IMR-90 (cell line): ENCODE data around the gene SPTLC3. TPM values are rescaled to one million over a fixed set of nuclear protein-coding genes. Genes with fewer than 3 reads are reported as not detected.

Source experiments
- ATAC-seq: fragments of 200-7000 bp; cut with Tn5 transposase; 2 replicates; pipeline ENCODE4 v1.9.1; 2020; ENCODE audit warnings: low read depth, mild to moderate bottlenecking, moderate library complexity
- BruUV-seq: library from RNA; stranded (reverse); fragments of 400-500 nt; replicated peaks from 2 replicates; lab custom pipeline; 2021; lab: Mats Ljungman, UMichigan
- CTCF ChIA-PET: fragments of 300-600 bp; formaldehyde crosslinking; extraction: SDS; loops from one replicate; lab custom pipeline; 2021; ENCODE audit warnings: antibody characterized with exemption; lab: Yijun Ruan, JAX
- POLR2A ChIA-PET: fragments of 300-600 bp; sonication (Branson Sonifier 250); formaldehyde crosslinking; loops from one replicate; lab custom pipeline; 2022; ENCODE audit warnings: antibody characterized with exemption; ENCODE audit not compliant: unreplicated experiment; lab: Charles Lee
- DNase-seq: peaks from one replicate; pipeline ENCODE4 v3.0.0; 2013
- H2AFZ ChIP-seq: replicated peaks from 2 replicates; pipeline ENCODE3; 2013; ENCODE audit warnings: low read length, mild to moderate bottlenecking; ENCODE audit not compliant: poor library complexity
- H2AK5ac ChIP-seq: 2 replicates; pipeline ENCODE4 v1.6.1; 2013; ENCODE audit warnings: low read depth, low read length, inconsistent platforms
- H2AK9ac ChIP-seq: replicated peaks from 2 replicates; pipeline ENCODE3; 2013; ENCODE audit warnings: mild to moderate bottlenecking, low read depth, low read length, moderate library complexity; ENCODE audit not compliant: poor library complexity
- H2BK120ac ChIP-seq: 2 replicates; pipeline ENCODE4 v1.6.1; 2013; ENCODE audit warnings: low read depth, low read length, inconsistent platforms
- H2BK15ac ChIP-seq: 3 replicates; pipeline ENCODE4 v1.6.1; 2013; ENCODE audit warnings: low read depth, low read length, inconsistent platforms
- H2BK20ac ChIP-seq: 2 replicates; pipeline ENCODE4 v1.6.1; 2013; ENCODE audit warnings: low read depth, mild to moderate bottlenecking, inconsistent platforms, low read length, moderate library complexity
- H2BK5ac ChIP-seq: 2 replicates; pipeline ENCODE4 v1.6.1; 2013; ENCODE audit warnings: mild to moderate bottlenecking, low read depth, low read length, inconsistent platforms; ENCODE audit not compliant: poor library complexity, severe bottlenecking
- H3K14ac ChIP-seq: replicated peaks from 2 replicates; pipeline ENCODE4 v1.6.1; 2013; ENCODE audit warnings: low read depth, low read length, inconsistent platforms
- H3K18ac ChIP-seq: 2 replicates; pipeline ENCODE4 v1.6.1; 2013; ENCODE audit warnings: low read depth, low read length, control low read depth
- H3K23ac ChIP-seq: 2 replicates; pipeline ENCODE4 v1.6.1; 2013; ENCODE audit warnings: low read depth, low read length, inconsistent platforms
- H3K27ac ChIP-seq: 2 replicates; pipeline ENCODE4 v1.5.1; 2013; ENCODE audit warnings: mild to moderate bottlenecking, control low read depth, low read length; ENCODE audit not compliant: insufficient read depth
- H3K27me3 ChIP-seq: 2 replicates; pipeline ENCODE4 v1.6.1; 2013; ENCODE audit warnings: low read length; ENCODE audit not compliant: control insufficient read depth, insufficient read depth
- H3K36me3 ChIP-seq: 2 replicates; pipeline ENCODE4 v1.6.1; 2013; ENCODE audit warnings: low read length, mixed read lengths; ENCODE audit not compliant: control insufficient read depth, insufficient read depth
- H3K4ac ChIP-seq: 2 replicates; pipeline ENCODE4 v1.6.1; 2013; ENCODE audit warnings: low read depth, low read length, inconsistent platforms
- H3K4me1 ChIP-seq: 2 replicates; pipeline ENCODE4 v1.6.1; 2013; ENCODE audit warnings: low read length, mixed read lengths; ENCODE audit not compliant: control insufficient read depth, insufficient read depth
- H3K4me2 ChIP-seq: 2 replicates; pipeline ENCODE4 v1.6.1; 2013; ENCODE audit warnings: low read depth, mild to moderate bottlenecking, control low read depth, low read length, moderate library complexity
- H3K4me3 ChIP-seq: 2 replicates; pipeline ENCODE4 v1.5.1; 2013; ENCODE audit warnings: low read depth, mild to moderate bottlenecking, control low read depth, low read length, moderate library complexity; ENCODE audit not compliant: insufficient read depth
- H3K56ac ChIP-seq: 2 replicates; pipeline ENCODE4 v1.6.1; 2013; ENCODE audit warnings: low read length, inconsistent platforms; ENCODE audit not compliant: insufficient read depth; ENCODE audit errors: extremely low read depth
- H3K79me1 ChIP-seq, 2 experiments: 2 replicates each; pipeline ENCODE4 v1.6.1; 2013; ENCODE audit warnings: low read length in 2 of 2, inconsistent platforms in 1 of 2, low read depth in 1 of 2
- H3K9ac ChIP-seq: 2 replicates; pipeline ENCODE4 v1.6.1; 2013; ENCODE audit warnings: low read depth, low read length, control low read depth
- H3K9me1 ChIP-seq: 2 replicates; pipeline ENCODE4 v1.6.1; 2013; ENCODE audit warnings: low read length, inconsistent platforms; ENCODE audit not compliant: insufficient read depth
- H3K9me3 ChIP-seq: 2 replicates; pipeline ENCODE4 v1.6.1; 2013; ENCODE audit warnings: low read length; ENCODE audit not compliant: control insufficient read depth, insufficient read depth
- H4K20me1 ChIP-seq: 2 replicates; pipeline ENCODE4 v1.6.1; 2013; ENCODE audit warnings: low read length, inconsistent platforms; ENCODE audit not compliant: insufficient read depth
- H4K5ac ChIP-seq: 2 replicates; pipeline ENCODE4 v1.6.1; 2013; ENCODE audit warnings: mild to moderate bottlenecking, low read depth, low read length, control low read depth
- H4K8ac ChIP-seq, 2 experiments: 2 replicates each; pipeline ENCODE4 v1.6.1; 2013; ENCODE audit warnings: low read depth in 2 of 2, low read length in 2 of 2, control low read depth in 1 of 2, inconsistent platforms in 1 of 2
- H4K91ac ChIP-seq: 2 replicates; pipeline ENCODE4 v1.6.1; 2013; ENCODE audit warnings: low read depth, low read length, inconsistent platforms; ENCODE audit not compliant: insufficient read depth
- CEBPB ChIP-seq: IDR thresholded peaks from 2 replicates; pipeline ENCODE4 v1.6.1; 2012; ENCODE audit warnings: low read depth, low read length, improper control_type of control experiment
- WGBS, 2 experiments: methylation state at CpG; one replicate each; pipeline versions ENCODE4 v1.1.5 to v1.1.7; 2013; ENCODE audit warnings: missing lambda C conversion rate in 2 of 2; ENCODE audit not compliant: insufficient read length in 1 of 2; ENCODE audit errors: extremely low coverage in 2 of 2; 5-methylcytosine and 5-hydroxymethylcytosine counted together
- dilution Hi-C: fragments of 300-500 bp; cut with HindIII; formaldehyde crosslinking; loops from one replicate; pipeline ENCODE4 v1.14.3; 2018; ENCODE audit warnings: low sequenced_read_pairs; ENCODE audit not compliant: unreplicated experiment
- in situ Hi-C: fragments of 300-500 bp; cut with MboI; formaldehyde crosslinking; loops from 3 replicates; pipeline ENCODE4 v1.14.3; 2019; ENCODE audit warnings: low sequenced_read_pairs, inconsistent platforms, mixed read lengths
- intact Hi-C: fragments of 100-400 bp; cut with micrococcal nuclease; formaldehyde crosslinking; loops from 2 replicates; pipeline ENCODE4 v1.10.0; 2022
- polyA plus RNA-seq, 3 experiments: library from polyadenylated mRNA; depleted of rRNA; stranded (reverse); fragments of >200 nt; gene quantifications; 2 replicates each; pipeline ENCODE4 v1.2.3, GENCODE V29; 2012; ENCODE audit warnings: low replicate concordance in 1 of 3
- total RNA-seq: library from RNA; depleted of rRNA; stranded (reverse); fragments of >200 nt; gene quantifications from 2 replicates; pipeline ENCODE4 v1.2.3, GENCODE V29; 2012
- TF ChIP-seq, protein P1 (sequence below): fragments of 150-350 bp; IDR thresholded peaks from 2 replicates; pipeline ENCODE4 v1.6.1; 2016; ENCODE audit warnings: low read depth, mild to moderate bottlenecking, low read length, moderate library complexity, borderline replicate concordance

Gene SPTLC3
- total and polyA plus RNA-seq, 2 of the 4 experiments (the other 2 are of a cell fraction): 0.44 to 1.6 TPM

DNA sequence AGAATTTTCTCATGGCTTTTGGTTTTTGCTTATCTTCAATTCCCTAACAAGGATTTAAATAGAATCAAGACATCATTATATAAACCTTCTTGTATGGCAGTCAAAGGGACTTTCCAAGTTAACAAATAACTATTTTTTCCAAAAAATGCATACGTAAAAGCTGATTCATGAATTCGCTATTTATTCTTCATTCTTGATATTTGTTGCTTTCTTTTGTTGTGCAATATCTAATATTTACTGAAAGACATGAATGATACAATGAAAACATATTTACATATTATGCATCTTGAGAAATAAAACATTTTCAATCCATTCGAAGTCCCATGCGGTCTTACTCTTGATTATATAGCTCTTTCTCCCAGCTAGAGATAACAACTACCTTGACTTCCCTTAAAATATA, 47.0 kb upstream of the SPTLC3 start:
- Histone ChIP-seq H3K4me2 (no peak overlapping the region), H4K5ac (no peak overlapping the region), H3K4ac (no peak overlapping the region), H3K9ac (no peak overlapping the region), H2BK15ac (no peak overlapping the region), H3K4me1 (no peaks in the 10 kb centered on the region; the same call in 1 of the 2 replicates), H4K8ac (no peak overlapping the region), H3K79me1 (no peaks in the 10 kb centered on the region), H2AK9ac (no peak overlapping the region), H2AK5ac (no peak overlapping the region), H3K23ac (no peak overlapping the region), H3K18ac (no peak overlapping the region), H4K91ac (no peak overlapping the region), H2AFZ (no peak overlapping the region), H3K9me1 (no peaks in the 10 kb centered on the region), H3K27me3 (peaks cover 3% of the 10 kb centered on the region; the same call in 1 of the 2 replicates), H2BK20ac (no peak overlapping the region), H3K27ac (no peak overlapping the region), H2BK120ac (no peak overlapping the region), H3K14ac (no peak overlapping the region), H3K56ac (no peak overlapping the region), H3K9me3 (no peaks in the 10 kb centered on the region), H3K4me3 (no peak overlapping the region), H2BK5ac (no peak overlapping the region), H4K20me1 (no peaks in the 10 kb centered on the region), H3K36me3 (no peaks in the 10 kb centered on the region)
- ChIA-PET POLR2A (no interaction called here), CTCF (no interaction called here)
- DNase-seq (no peak), ATAC-seq (no peak)
- WGBS, 2 experiments: no CpG with 5 or more reads among the region's 4 CpGs
- dilution Hi-C loops: no loop called here
- peak; percentile 31; the same call in 1 of the 2 replicates for TF ChIP-seq CEBPB
- TF ChIP-seq, protein P1, sequence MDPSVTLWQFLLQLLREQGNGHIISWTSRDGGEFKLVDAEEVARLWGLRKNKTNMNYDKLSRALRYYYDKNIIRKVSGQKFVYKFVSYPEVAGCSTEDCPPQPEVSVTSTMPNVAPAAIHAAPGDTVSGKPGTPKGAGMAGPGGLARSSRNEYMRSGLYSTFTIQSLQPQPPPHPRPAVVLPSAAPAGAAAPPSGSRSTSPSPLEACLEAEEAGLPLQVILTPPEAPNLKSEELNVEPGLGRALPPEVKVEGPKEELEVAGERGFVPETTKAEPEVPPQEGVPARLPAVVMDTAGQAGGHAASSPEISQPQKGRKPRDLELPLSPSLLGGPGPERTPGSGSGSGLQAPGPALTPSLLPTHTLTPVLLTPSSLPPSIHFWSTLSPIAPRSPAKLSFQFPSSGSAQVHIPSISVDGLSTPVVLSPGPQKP: no peak
- intact Hi-C loops: no loop called here
- BruUV-seq: no TSS peak
- in situ Hi-C loops: no loop called here
